ENCODE results near the gene ABHD18. TPM values are rescaled to one million over a fixed set of nuclear protein-coding genes. Genes with fewer than 3 reads are reported as not detected.
"Not testable (repeated sequence)": the region's sequence is repeated elsewhere in the genome, so short reads cannot be mapped to it uniquely, and the experiment has no call there.

The ABHD18 gene
- total RNA-seq, 2 donors from 2014 or later, result 24.5 to 24.6 TPM

DNA sequence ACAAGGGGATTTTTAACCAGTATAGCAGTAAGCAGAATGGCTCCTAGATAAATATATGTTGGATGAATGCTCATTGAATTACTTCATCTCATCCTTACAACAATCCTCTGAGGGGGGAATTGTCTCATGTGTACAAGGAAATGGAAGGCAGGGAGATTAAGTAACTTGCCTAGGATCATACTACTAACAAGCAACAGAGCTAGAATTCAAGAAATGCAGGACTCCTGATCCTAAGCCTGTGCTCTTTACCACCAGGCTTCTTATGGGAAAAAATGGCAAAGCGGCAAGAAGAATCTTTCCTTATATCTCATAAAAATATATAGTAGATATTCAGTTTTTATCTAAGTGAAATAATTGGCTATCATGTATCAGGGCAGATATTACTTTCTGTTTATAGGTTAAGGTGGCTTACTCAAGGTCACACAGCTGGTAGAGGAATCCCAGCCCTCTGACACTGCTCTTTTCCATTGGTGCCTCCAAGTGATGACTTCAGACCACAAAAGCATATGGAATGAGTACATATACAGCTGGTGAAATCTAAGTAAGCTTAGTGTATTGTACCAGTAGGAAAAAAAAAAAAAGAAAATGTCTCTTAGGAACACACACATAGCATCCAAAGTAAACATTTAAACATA lies 2.1 kb downstream of the ABHD18 start:
- peaks cover 22% of the 10 kb centered on the region for H3K4me1 Mint-ChIP-seq
- H3K27me3 Mint-ChIP-seq, result no peaks in the 10 kb centered on the region
- peak overlapping the region; percentile 97 for H3K4me3 Mint-ChIP-seq
- peak overlapping the region; percentile 12 for H3K27ac Mint-ChIP-seq
- no peak for ATAC-seq (replicated peaks)
- H3K36me3 Mint-ChIP-seq (ENCODE audit: low read depth), result peaks cover 52% of the 10 kb centered on the region
- no peaks in the 10 kb centered on the region for H3K9me3 Mint-ChIP-seq

DNA sequence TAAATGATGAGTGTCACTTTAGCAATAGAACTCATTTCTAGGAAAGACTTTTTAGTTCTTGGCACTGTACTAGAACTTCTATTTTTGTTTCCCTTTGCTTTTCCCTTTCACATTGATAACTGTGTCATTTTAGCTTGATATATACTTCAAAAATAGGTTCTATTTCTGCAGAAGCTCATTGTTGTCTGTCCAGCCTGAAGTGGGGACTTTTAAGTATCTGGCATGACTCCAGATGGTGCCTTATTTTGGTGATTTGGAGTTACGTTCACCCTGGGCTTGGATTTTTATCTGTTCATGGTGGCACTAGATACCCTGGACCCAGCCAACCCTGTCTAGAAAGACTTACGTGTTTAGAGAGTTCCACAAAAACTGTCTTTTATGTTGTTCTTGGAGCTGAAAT lies 3.4 kb downstream of the ABHD18 start:
- no peak overlapping the region for H3K4me3 Mint-ChIP-seq
- no peaks in the 10 kb centered on the region for H3K9me3 Mint-ChIP-seq
- H3K36me3 Mint-ChIP-seq (ENCODE audit: low read depth), result peaks cover 51% of the 10 kb centered on the region
- no peak for ATAC-seq (replicated peaks)
- no peaks in the 10 kb centered on the region for H3K27me3 Mint-ChIP-seq
- no peak overlapping the region for H3K27ac Mint-ChIP-seq
- peaks cover 10% of the 10 kb centered on the region for H3K4me1 Mint-ChIP-seq

DNA sequence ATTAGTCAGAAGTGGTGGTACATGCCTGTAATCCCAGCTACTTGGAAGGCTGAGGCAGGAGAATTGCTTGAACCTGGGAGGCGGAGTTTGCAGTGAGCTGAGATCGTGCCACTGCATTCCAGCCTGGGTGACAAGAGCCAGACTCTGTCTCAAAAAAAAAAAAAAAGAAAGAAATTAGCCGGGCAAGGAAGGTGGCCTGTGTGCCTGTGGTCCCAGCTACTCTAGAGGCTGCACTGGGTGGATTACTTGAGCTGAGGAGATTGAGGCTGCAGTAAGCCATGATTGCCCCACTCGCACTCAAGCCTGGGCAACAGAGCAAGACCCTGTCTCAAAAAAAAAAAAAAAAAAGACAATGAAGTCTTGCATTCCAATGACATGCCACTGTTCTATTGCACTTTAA lies 5.7 kb downstream of the ABHD18 start:
- H3K27ac Mint-ChIP-seq; H3K27me3 Mint-ChIP-seq; H3K4me3 Mint-ChIP-seq; H3K9me3 Mint-ChIP-seq; ATAC-seq (replicated peaks): not testable (repeated sequence)
- H3K4me1 Mint-ChIP-seq, result peaks cover 16% of the 10 kb centered on the region
- peaks cover 54% of the 10 kb centered on the region for H3K36me3 Mint-ChIP-seq (ENCODE audit: low read depth)

DNA sequence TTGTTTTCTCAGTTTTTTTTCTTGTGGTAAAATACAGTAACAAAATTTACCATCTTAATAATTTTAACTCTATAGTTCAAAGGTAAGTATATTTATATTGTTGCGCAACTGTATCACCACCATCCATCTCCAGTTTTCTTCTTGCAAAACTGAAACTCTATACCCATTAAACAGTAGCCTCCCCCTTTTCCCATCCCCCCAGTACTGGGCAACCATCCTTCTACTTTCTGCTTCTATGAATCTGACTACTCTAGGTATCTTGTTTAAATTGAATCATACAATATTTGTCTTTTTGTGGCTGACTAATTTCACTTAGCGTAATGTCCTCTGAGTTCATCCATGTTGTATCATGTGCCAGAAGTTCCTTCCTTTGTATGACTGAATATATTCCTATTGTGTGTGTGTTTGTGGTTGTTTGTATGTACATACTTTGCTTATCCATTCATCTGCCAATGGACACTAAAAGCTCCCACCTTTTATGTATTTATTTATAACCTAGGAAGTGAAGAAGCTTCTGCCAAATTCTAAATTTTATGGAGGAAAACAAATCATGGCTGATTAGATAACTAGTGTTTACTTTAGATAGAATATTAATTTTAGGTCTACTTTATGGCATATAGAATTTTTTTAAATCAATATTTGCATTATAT lies 10.0 kb downstream of the ABHD18 start:
- Mint-ChIP-seq H3K4me3 (no peak overlapping the region), H3K36me3 (ENCODE audit: low read depth) (peaks cover 42% of the 10 kb centered on the region), H3K27me3 (no peaks in the 10 kb centered on the region), H3K9me3 (no peaks in the 10 kb centered on the region), H3K4me1 (peaks cover 8% of the 10 kb centered on the region), H3K27ac (peak overlapping the region; percentile 67)
- ATAC-seq (replicated peaks), result no peak

DNA sequence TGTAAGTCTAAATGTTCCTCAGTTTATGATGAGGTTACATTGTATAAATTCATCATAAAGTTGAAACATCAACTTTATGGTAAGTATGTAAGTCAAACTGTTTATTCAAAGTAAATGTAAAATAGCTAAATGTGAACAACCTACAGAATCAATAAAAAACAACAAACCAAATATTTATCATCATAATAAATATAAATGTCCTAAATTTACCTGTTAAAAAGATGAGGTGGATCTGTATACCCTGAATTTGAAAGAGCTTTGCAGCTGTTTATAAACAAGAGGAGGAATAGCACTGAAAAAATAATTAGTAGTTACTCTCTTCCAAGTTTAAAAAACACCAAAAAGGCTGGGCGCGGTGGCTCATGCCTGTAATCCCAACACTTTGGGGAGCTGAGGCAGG lies 13.7 kb downstream of the ABHD18 start:
- peaks cover 10% of the 10 kb centered on the region for H3K4me1 Mint-ChIP-seq
- H3K9me3 Mint-ChIP-seq, result no peaks in the 10 kb centered on the region
- H3K27ac Mint-ChIP-seq, result no peak overlapping the region
- no peaks in the 10 kb centered on the region for H3K27me3 Mint-ChIP-seq
- no peak overlapping the region for H3K4me3 Mint-ChIP-seq
- no peak for ATAC-seq (replicated peaks)
- peaks cover 38% of the 10 kb centered on the region for H3K36me3 Mint-ChIP-seq (ENCODE audit: low read depth)

DNA sequence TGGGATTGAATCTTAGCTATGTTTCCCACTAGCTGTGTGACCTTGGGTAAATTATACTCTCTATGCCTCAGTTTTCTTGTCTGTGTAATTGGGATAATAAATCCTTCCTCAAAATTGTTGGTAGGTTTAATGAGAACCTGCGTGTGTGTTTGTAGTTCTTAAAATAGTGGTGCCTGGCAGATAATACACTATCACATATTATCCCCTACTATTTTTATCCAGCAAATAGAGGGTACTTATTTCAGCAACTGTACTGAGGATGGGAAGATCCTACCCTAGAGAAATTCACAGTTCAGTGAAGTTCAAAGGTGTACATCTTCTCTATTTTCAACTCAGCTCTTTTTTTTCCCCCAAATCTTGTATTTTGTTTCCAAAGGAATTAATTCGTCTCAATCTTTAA lies 17.2 kb downstream of the ABHD18 start:
- Mint-ChIP-seq H3K36me3 (ENCODE audit: low read depth) (peaks cover 56% of the 10 kb centered on the region), H3K4me3 (no peak overlapping the region), H3K9me3 (no peaks in the 10 kb centered on the region), H3K4me1 (peaks cover 9% of the 10 kb centered on the region), H3K27me3 (no peaks in the 10 kb centered on the region), H3K27ac (no peak overlapping the region)
- ATAC-seq (replicated peaks), result no peak

DNA sequence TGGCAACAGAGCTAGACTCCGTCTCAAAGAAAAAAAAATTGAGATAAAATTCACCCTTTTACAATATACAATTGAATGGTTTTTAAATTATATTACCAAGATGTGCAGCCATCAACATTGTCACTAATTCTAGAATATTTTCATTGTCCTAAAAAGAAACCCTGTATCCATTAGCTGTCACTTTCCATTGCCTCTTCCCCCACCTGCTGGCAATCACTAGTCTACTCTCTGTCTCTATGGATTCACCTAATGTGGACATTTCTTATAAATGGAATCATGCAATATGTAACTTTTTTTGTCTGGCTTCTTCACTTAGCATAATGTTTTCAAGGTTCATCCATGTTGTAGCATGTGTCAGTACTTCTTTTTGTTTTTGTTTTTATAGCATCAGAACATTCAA lies 20.8 kb downstream of the ABHD18 start:
- Mint-ChIP-seq H3K36me3 (ENCODE audit: low read depth) (peaks cover 78% of the 10 kb centered on the region), H3K4me1 (peaks cover 4% of the 10 kb centered on the region), H3K4me3 (no peak overlapping the region), H3K27me3 (no peaks in the 10 kb centered on the region), H3K27ac (no peak overlapping the region), H3K9me3 (no peaks in the 10 kb centered on the region)
- no peak for ATAC-seq (replicated peaks)

DNA sequence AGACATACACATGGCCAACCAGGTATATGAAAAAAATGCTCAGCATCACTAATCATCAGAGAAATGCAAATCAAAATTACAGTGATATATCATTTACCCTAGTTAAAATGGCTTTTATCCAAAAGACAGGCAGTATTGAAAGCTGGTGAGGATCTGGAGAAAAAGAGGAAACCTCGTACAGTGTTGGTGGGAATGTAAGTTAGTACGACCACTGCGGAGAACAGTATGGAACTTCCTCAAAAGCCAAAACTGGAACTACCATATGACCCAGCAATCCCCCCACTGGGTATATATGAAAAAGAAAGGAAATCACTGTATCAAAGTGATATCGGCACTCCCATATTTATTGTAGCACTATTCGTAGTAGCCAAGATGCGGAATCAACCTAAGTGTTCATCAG lies 23.4 kb downstream of the ABHD18 start:
- Mint-ChIP-seq H3K27me3 (no peaks in the 10 kb centered on the region), H3K9me3 (no peaks in the 10 kb centered on the region), H3K36me3 (ENCODE audit: low read depth) (peaks cover 74% of the 10 kb centered on the region), H3K4me1 (peaks cover 4% of the 10 kb centered on the region), H3K27ac (no peak overlapping the region), H3K4me3 (no peak overlapping the region)
- no peak for ATAC-seq (replicated peaks)

DNA sequence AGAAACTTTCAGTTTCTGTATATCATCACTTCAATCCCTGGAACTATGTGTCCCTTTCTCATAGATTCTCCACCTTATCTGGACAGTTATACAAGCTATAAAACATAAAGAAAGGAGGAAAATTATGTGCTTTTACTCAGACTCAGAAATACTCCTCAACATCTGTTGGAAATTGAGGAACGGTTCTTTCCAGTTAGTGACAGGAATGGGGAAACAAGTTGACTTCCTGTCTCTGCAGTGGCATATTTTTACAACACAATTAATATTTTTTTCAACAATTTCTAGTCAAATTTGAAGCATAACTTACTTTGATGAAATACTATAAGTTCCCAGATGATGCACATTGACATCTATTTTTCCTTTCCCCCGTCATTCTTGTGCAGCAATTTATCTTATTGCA lies 27.9 kb downstream of the ABHD18 start:
- Mint-ChIP-seq H3K27ac (no peak overlapping the region), H3K9me3 (no peaks in the 10 kb centered on the region), H3K4me1 (no peaks in the 10 kb centered on the region), H3K36me3 (ENCODE audit: low read depth) (peaks cover 56% of the 10 kb centered on the region), H3K27me3 (no peaks in the 10 kb centered on the region), H3K4me3 (no peak overlapping the region)
- no peak for ATAC-seq (replicated peaks)

DNA sequence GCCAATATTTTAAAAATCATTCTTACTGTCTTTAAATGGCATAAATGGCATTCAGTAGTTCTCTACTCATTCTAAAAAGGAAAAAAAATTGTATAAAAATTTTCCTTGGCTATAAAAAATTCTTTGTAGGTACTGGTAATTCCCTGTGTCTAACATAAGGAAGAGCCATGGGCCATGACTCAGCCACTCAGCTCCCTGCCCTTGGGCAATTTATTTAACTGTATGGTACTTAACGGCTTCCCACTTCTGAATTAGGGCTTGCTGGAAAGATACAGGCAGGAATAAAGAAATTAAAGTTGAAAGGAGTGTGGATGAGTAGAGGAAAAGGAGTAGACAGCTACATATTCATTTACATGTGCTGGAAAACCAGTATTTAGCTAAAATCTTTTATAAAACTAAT lies 30.6 kb downstream of the ABHD18 start:
- no peaks in the 10 kb centered on the region for H3K27me3 Mint-ChIP-seq
- H3K4me3 Mint-ChIP-seq, result no peak overlapping the region
- H3K27ac Mint-ChIP-seq, result no peak overlapping the region
- H3K9me3 Mint-ChIP-seq, result no peaks in the 10 kb centered on the region
- H3K36me3 Mint-ChIP-seq (ENCODE audit: low read depth), result peaks cover 57% of the 10 kb centered on the region
- no peak for ATAC-seq (replicated peaks)
- H3K4me1 Mint-ChIP-seq, result peaks cover 2% of the 10 kb centered on the region

DNA sequence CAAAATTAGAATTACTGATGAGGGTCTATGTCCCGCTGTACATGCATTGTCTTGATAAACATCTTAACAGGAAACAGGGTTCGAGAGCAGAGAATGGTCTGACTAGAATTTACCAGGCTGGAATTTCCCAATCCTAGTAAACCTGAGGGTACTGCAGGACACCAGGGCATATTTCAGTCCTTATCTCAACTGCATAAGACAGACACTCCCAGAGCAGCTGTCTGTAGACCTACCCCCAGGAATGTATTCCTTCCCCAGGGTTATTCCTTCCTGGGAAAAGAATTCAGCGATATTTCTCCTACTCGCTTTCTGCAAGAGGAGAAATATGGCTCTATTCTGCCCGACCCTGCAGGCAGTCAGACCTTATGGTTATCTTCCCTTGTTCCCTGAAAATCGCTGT lies 31.3 kb downstream of the ABHD18 start:
- H3K27me3 Mint-ChIP-seq; H3K4me1 Mint-ChIP-seq; H3K9me3 Mint-ChIP-seq; ATAC-seq (replicated peaks); H3K4me3 Mint-ChIP-seq: not testable (repeated sequence)
- Mint-ChIP-seq H3K27ac (peak overlapping the region; percentile 73), H3K36me3 (ENCODE audit: low read depth) (peaks cover 65% of the 10 kb centered on the region)

DNA sequence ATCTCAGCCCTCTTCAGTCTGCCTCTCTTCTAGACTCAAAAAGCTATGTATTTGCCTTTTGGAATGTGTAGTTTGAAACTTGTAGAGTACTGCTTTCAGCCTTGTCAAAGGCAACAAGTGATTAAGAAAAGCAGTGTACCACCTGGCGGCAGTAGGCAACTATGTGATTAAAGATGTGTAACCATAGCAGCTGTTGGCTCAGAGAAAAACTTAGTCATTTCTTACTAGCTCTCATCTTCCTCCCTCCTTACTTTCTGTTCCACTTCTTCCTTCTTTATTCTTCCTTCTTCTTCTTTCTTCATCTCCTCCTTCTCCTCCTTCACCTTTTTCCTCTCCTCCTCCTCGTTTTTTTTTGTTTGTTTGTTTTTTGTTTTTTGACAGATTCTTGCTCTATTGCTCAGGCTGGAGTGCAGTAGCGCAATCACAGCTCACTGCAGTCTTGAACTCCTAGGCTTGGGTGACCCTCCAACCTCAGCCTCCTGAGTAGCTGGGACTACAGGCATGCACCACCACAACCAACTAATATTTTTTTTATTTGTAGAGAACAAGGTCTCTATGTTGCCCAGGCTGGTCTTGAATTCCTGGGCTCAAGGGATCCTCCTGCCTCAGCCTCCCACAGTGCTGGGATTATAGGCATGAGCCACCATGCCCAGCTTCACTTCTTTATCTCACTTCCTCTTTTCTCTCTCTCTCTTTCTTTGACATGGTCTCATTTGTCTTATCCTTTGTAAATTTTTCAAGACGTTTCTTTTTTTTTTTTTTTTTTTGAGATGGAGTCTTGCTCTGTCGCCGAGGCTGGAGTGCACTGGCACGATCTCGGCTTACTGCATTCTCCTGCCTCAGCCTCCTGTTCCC lies 32.6 kb downstream of the ABHD18 start:
- no peaks in the 10 kb centered on the region for H3K27me3 Mint-ChIP-seq
- peak; percentile 100 for ATAC-seq (replicated peaks)
- peak overlapping the region; percentile 73 for H3K27ac Mint-ChIP-seq
- H3K36me3 Mint-ChIP-seq (ENCODE audit: low read depth), result peaks cover 68% of the 10 kb centered on the region
- H3K4me1 Mint-ChIP-seq, result peaks cover 6% of the 10 kb centered on the region
- no peaks in the 10 kb centered on the region for H3K9me3 Mint-ChIP-seq
- H3K4me3 Mint-ChIP-seq, result peak overlapping the region; percentile 4

DNA sequence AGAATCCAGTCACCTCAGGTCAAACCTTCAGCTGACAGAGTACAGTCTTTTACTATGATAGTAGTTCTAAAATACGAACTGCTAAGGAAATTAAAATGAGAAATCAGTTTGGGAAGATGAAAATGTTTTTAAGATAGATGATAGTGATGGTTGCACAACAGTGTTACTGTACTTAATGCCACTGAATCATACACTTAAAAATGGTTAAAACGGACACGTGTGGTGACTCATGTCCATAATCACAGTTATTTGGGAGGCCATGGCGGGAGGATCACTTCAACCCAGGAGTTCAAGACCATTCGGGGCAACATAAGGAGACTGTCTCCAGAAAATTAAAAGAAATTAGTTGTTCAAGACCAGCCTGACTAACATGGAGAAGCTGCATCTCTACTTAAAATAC lies 41.4 kb downstream of the ABHD18 start:
- Mint-ChIP-seq H3K36me3 (ENCODE audit: low read depth) (peaks cover 51% of the 10 kb centered on the region), H3K27ac (no peak overlapping the region), H3K4me3 (no peak overlapping the region), H3K4me1 (no peaks in the 10 kb centered on the region), H3K9me3 (no peaks in the 10 kb centered on the region), H3K27me3 (no peaks in the 10 kb centered on the region)
- no peak for ATAC-seq (replicated peaks)

DNA sequence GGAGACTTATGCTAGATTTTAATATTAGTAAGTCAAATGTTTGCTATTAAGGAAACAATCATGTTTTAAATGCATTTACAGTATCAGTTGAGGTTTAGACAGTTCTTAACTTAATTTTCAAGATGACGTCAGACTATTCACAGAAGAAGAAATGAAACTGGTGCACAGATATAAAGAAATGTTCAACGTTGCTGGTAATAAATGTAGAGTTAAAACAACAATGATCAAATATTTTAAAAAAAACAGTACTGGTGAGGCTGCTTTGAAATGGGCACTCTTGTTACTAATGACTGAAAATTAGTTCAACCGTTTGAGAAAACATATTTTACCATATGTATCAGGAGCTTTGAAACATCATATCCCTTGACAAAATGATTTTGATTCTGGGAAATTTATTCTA lies 44.2 kb downstream of the ABHD18 start:
- H3K27me3 Mint-ChIP-seq, result no peaks in the 10 kb centered on the region
- no peaks in the 10 kb centered on the region for H3K4me1 Mint-ChIP-seq
- ATAC-seq (replicated peaks), result no peak
- no peak overlapping the region for H3K4me3 Mint-ChIP-seq
- no peak overlapping the region for H3K27ac Mint-ChIP-seq
- H3K9me3 Mint-ChIP-seq, result no peaks in the 10 kb centered on the region
- peaks cover 62% of the 10 kb centered on the region for H3K36me3 Mint-ChIP-seq (ENCODE audit: low read depth)

DNA sequence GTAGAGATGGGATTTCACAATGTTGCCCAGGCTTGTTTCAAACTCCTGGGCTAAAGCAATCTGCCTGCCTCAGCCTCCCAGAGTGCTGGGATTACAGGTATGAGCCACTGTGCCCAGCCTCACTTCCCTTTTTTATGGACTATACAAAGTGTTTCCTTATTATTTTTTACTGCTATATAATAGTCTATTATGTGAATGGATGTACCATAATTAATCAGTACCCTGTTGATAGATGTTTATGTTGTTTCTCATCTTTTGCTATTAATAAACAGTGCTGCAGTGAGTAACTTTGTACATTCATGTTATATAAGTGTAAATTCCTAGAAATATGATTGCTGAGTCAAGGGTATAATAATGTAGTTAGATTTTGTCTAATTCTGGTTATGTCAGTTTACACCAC lies 60.1 kb downstream of the ABHD18 start:
- Mint-ChIP-seq H3K36me3 (ENCODE audit: low read depth) (peaks cover 99% of the 10 kb centered on the region), H3K27ac (no peak overlapping the region), H3K4me1 (no peaks in the 10 kb centered on the region), H3K4me3 (no peak overlapping the region), H3K27me3 (no peaks in the 10 kb centered on the region), H3K9me3 (no peaks in the 10 kb centered on the region)
- no peak for ATAC-seq (replicated peaks)

Data from activated T-helper 17 cell treated with anti-CD3 and anti-CD28 coated beads, Interleukin-2, amount 50 U/mL, for 72 hours (primary cell).